ENCODE measurements around the gene CUEDC1.

CUEDC1 gene

DNA sequence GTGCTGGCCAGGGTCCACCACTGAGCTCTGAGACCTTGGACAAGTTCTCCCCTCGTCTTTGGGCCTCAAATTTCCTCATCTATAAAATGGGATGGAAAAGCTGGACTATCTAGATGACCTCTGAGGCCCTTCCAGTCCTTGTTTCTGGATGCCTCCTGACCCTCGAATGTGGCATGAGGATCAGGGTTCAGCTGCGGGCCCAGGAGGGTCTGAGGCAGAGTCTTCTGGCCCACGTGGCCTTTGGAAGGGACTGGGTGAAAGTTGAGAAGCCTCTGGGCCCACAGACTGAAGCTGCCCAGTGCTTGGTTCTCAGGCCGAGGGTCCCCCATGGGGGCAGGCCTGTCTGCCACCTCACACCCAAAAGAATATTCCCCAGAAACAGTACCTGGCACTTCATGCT lies 88.5 kb downstream of the CUEDC1 start:
- no peaks in the 10 kb centered on the region for H3K79me1 ChIP-seq (ENCODE audit: low read depth, low read length)
- peaks cover 5 to 30% of the 10 kb centered on the region in 2 donors for H3K4me1 ChIP-seq (ENCODE audit: control insufficient read depth in 2 of 2, insufficient read depth in 1 of 2, low read depth in 1 of 2, low read length in 2 of 2)
- H3K36me3 ChIP-seq (replicated peaks in 1 of 2; ENCODE audit: control insufficient read depth in 2 of 2, insufficient read depth in 2 of 2, low read length in 2 of 2): peaks cover 6 to 94% of the 10 kb centered on the region in 2 donors
- no peak overlapping the region for H3K23ac ChIP-seq (ENCODE audit: low read depth, low read length, poor library complexity)
- no peak overlapping the region for H3K9ac ChIP-seq (ENCODE audit: low read depth, low read length, poor library complexity)
- no peak overlapping the region for H4K8ac ChIP-seq (ENCODE audit: low read depth, low read length)
- H2BK120ac ChIP-seq (ENCODE audit: low read depth, low read length): no peak overlapping the region
- no peak overlapping the region for H2AFZ ChIP-seq (ENCODE audit: low read length)
- H3K27me3 ChIP-seq (ENCODE audit: control insufficient read depth in 3 of 3, insufficient read depth in 3 of 3, low read depth in 1 of 3, low read length in 3 of 3): peaks cover 0 to 10% (median 0%) of the 10 kb centered on the region in 3 experiments
- no peak overlapping the region for H3K4me2 ChIP-seq (ENCODE audit: insufficient read depth, low read length, poor library complexity, severe bottlenecking)
- H4K91ac ChIP-seq (ENCODE audit: low read depth, low read length, poor library complexity): no peak overlapping the region
- H3K14ac ChIP-seq (ENCODE audit: low read length): no peak overlapping the region
- peak overlapping the region; percentile 68 for H2AK5ac ChIP-seq (ENCODE audit: low read depth, low read length)
- no peak overlapping the region for H3K27ac ChIP-seq (replicated peaks; ENCODE audit: low read length)
- DNase-seq (ENCODE audit: low spot score): no peak
- peak overlapping the region; percentile 5 for H3K18ac ChIP-seq (ENCODE audit: low read length)
- no peak overlapping the region for H2BK12ac ChIP-seq (ENCODE audit: low read length)
- no peak overlapping the region for H2BK5ac ChIP-seq (ENCODE audit: low read length)
- H3K9me3 ChIP-seq (replicated peaks in 1 of 2; ENCODE audit: control insufficient read depth in 2 of 2, insufficient read depth in 1 of 2, low read depth in 1 of 2, low read length in 2 of 2): peaks cover 0 to 2% of the 10 kb centered on the region in 2 donors
- H3K4me3 ChIP-seq (ENCODE audit: low read length in 2 of 2): no peak overlapping the region
- H3K4ac ChIP-seq (ENCODE audit: low read length): no peak overlapping the region
- WGBS, 2 donors (ENCODE audit: extremely low coverage in 2 of 2, insufficient read length in 2 of 2, insufficient replicate concordance in 1 of 2): no CpG with 5 or more reads among the region's 5 CpGs
- H2BK15ac ChIP-seq (ENCODE audit: low read length): peak overlapping the region; percentile 3

DNA sequence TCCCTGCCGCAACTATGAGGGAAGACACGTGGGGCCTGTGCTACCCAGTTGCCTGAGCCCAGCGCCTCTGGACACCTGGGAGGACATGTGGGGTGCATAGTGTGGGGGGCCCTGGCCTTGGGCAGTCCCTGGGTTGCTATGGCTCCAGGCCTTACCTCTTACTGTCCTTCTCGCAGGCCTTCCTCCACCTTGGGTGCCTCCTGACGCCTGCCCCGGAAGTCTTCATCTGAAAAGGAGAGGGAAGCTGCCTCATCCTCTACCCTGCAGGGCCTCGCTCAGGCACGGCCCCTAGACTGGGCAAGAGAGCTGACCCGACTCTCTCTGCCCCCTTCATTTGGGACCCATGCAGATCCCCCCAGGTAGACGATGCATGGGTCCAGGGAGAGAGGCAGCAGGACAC lies 88.9 kb downstream of the CUEDC1 start:
- Histone ChIP-seq H2AK5ac (ENCODE audit: low read depth, low read length) (peak overlapping the region; percentile 68), H2BK12ac (ENCODE audit: low read length) (peak overlapping the region; percentile 86), H3K4me1 (ENCODE audit: control insufficient read depth in 2 of 2, insufficient read depth in 1 of 2, low read depth in 1 of 2, low read length in 2 of 2) (peaks cover 5 to 30% of the 10 kb centered on the region in 2 donors), H2BK5ac (ENCODE audit: low read length) (no peak overlapping the region), H3K9me3 (replicated peaks in 1 of 2; ENCODE audit: control insufficient read depth in 2 of 2, insufficient read depth in 1 of 2, low read depth in 1 of 2, low read length in 2 of 2) (peaks cover 0 to 2% of the 10 kb centered on the region in 2 donors), H3K4me2 (ENCODE audit: insufficient read depth, low read length, poor library complexity, severe bottlenecking) (no peak overlapping the region), H3K4me3 (ENCODE audit: low read length in 2 of 2) (no peak overlapping the region), H3K27ac (replicated peaks; ENCODE audit: low read length) (no peak overlapping the region), H2BK15ac (ENCODE audit: low read length) (peak overlapping the region; percentile 3), H3K14ac (ENCODE audit: low read length) (no peak overlapping the region), H2AFZ (ENCODE audit: low read length) (no peak overlapping the region), H3K9ac (ENCODE audit: low read depth, low read length, poor library complexity) (no peak overlapping the region), H3K18ac (ENCODE audit: low read length) (no peak overlapping the region), H3K36me3 (replicated peaks in 1 of 2; ENCODE audit: control insufficient read depth in 2 of 2, insufficient read depth in 2 of 2, low read length in 2 of 2) (peaks cover 6 to 90% of the 10 kb centered on the region in 2 donors), H3K79me1 (ENCODE audit: low read depth, low read length) (no peaks in the 10 kb centered on the region), H4K8ac (ENCODE audit: low read depth, low read length) (no peak overlapping the region), H3K27me3 (ENCODE audit: control insufficient read depth in 3 of 3, insufficient read depth in 3 of 3, low read depth in 1 of 3, low read length in 3 of 3) (peaks cover 0 to 12% (median 0%) of the 10 kb centered on the region in 3 experiments), H3K23ac (ENCODE audit: low read depth, low read length, poor library complexity) (no peak overlapping the region), H4K91ac (ENCODE audit: low read depth, low read length, poor library complexity) (no peak overlapping the region), H3K4ac (ENCODE audit: low read length) (no peak overlapping the region), H2BK120ac (ENCODE audit: low read depth, low read length) (no peak overlapping the region)
- DNase-seq (ENCODE audit: low spot score): no peak
- no CpG with 5 or more reads among the region's 10 CpGs for WGBS, 2 donors (ENCODE audit: extremely low coverage in 2 of 2, insufficient read length in 2 of 2, insufficient replicate concordance in 1 of 2)

GRCh38 chr17:57864273-57864672 lies 90.9 kb downstream of the CUEDC1 start:
- Histone ChIP-seq H2BK5ac (ENCODE audit: low read length) (no peak overlapping the region), H3K79me1 (ENCODE audit: low read depth, low read length) (no peaks in the 10 kb centered on the region), H3K4me1 (ENCODE audit: control insufficient read depth in 2 of 2, insufficient read depth in 1 of 2, low read depth in 1 of 2, low read length in 2 of 2) (peaks cover 7 to 33% of the 10 kb centered on the region in 2 donors), H3K23ac (ENCODE audit: low read depth, low read length, poor library complexity) (no peak overlapping the region), H3K18ac (ENCODE audit: low read length) (no peak overlapping the region), H2BK12ac (ENCODE audit: low read length) (no peak overlapping the region), H3K9me3 (replicated peaks in 1 of 2; ENCODE audit: control insufficient read depth in 2 of 2, insufficient read depth in 1 of 2, low read depth in 1 of 2, low read length in 2 of 2) (peaks cover 0 to under 1% of the 10 kb centered on the region in 2 donors), H2BK120ac (ENCODE audit: low read depth, low read length) (no peak overlapping the region), H2AFZ (ENCODE audit: low read length) (no peak overlapping the region), H2BK15ac (ENCODE audit: low read length) (no peak overlapping the region), H3K9ac (ENCODE audit: low read depth, low read length, poor library complexity) (no peak overlapping the region), H2AK5ac (ENCODE audit: low read depth, low read length) (no peak overlapping the region), H3K4ac (ENCODE audit: low read length) (no peak overlapping the region), H3K27ac (replicated peaks; ENCODE audit: low read length) (no peak overlapping the region), H3K27me3 (ENCODE audit: control insufficient read depth in 3 of 3, insufficient read depth in 3 of 3, low read depth in 1 of 3, low read length in 3 of 3) (peaks cover 0 to 21% (median 0%) of the 10 kb centered on the region in 3 experiments), H3K36me3 (replicated peaks in 1 of 2; ENCODE audit: control insufficient read depth in 2 of 2, insufficient read depth in 2 of 2, low read length in 2 of 2) (peaks cover 4 to 80% of the 10 kb centered on the region in 2 donors), H4K91ac (ENCODE audit: low read depth, low read length, poor library complexity) (no peak overlapping the region), H3K14ac (ENCODE audit: low read length) (no peak overlapping the region), H3K4me2 (ENCODE audit: insufficient read depth, low read length, poor library complexity, severe bottlenecking) (no peak overlapping the region), H3K4me3 (ENCODE audit: low read length in 2 of 2) (no peak overlapping the region), H4K8ac (ENCODE audit: low read depth, low read length) (no peak overlapping the region)
- no peak for DNase-seq (ENCODE audit: low spot score)
- WGBS, 2 donors (ENCODE audit: extremely low coverage in 2 of 2, insufficient read length in 2 of 2, insufficient replicate concordance in 1 of 2): no CpG with 5 or more reads among the region's 8 CpGs

DNA sequence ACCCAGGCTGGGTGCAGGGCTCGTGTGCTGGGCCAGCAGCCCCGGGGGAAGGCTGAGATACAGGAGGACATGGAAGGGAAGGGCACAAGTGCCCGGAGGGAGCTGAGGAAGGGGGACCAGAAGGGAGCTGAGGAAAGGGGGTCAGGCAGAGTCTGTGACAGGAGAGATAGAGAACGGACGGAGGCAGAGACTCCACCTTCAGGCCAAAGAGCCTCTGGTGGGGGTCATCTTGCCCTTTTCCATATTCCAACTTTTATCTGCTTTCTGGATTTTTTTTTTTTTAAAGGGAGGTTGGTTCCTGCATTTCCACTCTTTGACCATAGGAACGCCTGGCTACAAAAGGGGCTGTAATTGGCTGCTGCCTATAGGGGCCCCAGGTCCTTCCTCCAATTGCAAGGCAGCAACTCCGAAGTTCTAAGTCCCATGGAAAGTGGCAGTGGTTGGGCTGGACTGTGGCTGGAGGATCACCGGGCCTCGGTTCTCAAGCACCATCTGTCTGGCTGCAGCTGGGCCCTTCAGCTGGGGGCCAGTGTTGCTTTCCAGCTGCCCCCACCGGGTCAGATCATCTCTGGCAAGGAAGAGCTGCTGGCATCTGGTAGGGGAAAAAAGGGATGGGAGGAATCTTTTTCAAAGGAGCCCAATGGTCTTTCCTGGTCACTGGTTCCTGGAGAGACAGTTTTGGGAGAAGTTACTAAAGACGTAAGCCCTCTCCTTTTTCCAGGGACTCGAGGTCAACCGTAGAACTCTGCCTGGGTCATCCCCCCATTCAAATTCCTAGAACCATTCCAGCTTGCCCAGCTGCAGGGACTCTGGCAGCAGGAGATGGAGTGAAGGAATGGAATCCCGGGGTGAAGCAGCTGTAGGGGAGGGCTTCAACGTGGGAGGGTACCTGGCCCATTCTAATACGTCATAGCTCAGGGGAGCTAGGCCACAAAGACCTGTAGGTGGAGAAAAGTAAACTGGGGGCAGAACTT lies 92.2 kb downstream of the CUEDC1 start:
- peak overlapping the region; percentile 12 for H3K23ac ChIP-seq (ENCODE audit: low read depth, low read length, poor library complexity)
- H3K4me3 ChIP-seq (ENCODE audit: low read length in 2 of 2): no peak overlapping the region
- H4K91ac ChIP-seq (ENCODE audit: low read depth, low read length, poor library complexity): peak overlapping the region; percentile 77
- H3K79me1 ChIP-seq (ENCODE audit: low read depth, low read length): no peaks in the 10 kb centered on the region
- H3K14ac ChIP-seq (ENCODE audit: low read length): no peak overlapping the region
- H3K9me3 ChIP-seq (replicated peaks in 1 of 2; ENCODE audit: control insufficient read depth in 2 of 2, insufficient read depth in 1 of 2, low read depth in 1 of 2, low read length in 2 of 2): no peaks in the 10 kb centered on the region
- H2BK5ac ChIP-seq (ENCODE audit: low read length): peak overlapping the region; percentile 3
- no peak overlapping the region for H4K8ac ChIP-seq (ENCODE audit: low read depth, low read length)
- no peak overlapping the region for H2BK120ac ChIP-seq (ENCODE audit: low read depth, low read length)
- H3K27ac ChIP-seq (replicated peaks; ENCODE audit: low read length): no peak overlapping the region
- WGBS, 2 donors (ENCODE audit: extremely low coverage in 2 of 2, insufficient read length in 2 of 2, insufficient replicate concordance in 1 of 2): no CpG with 5 or more reads among the region's 16 CpGs
- peaks cover 2 to 23% of the 10 kb centered on the region in 2 donors for H3K4me1 ChIP-seq (ENCODE audit: control insufficient read depth in 2 of 2, insufficient read depth in 1 of 2, low read depth in 1 of 2, low read length in 2 of 2)
- no peak overlapping the region for H2AFZ ChIP-seq (ENCODE audit: low read length)
- peak overlapping the region; percentile 24 for H2BK12ac ChIP-seq (ENCODE audit: low read length)
- DNase-seq (ENCODE audit: low spot score): no peak
- H3K27me3 ChIP-seq (ENCODE audit: control insufficient read depth in 3 of 3, insufficient read depth in 3 of 3, low read depth in 1 of 3, low read length in 3 of 3): peaks cover 0 to 21% (median 0%) of the 10 kb centered on the region in 3 experiments
- H3K9ac ChIP-seq (ENCODE audit: low read depth, low read length, poor library complexity): no peak overlapping the region
- no peak overlapping the region for H3K4ac ChIP-seq (ENCODE audit: low read length)
- H3K18ac ChIP-seq (ENCODE audit: low read length): peak overlapping the region; percentile 88
- no peak overlapping the region for H2BK15ac ChIP-seq (ENCODE audit: low read length)
- peak overlapping the region; percentile 78 for H2AK5ac ChIP-seq (ENCODE audit: low read depth, low read length)
- peaks cover 3 to 67% of the 10 kb centered on the region in 2 donors for H3K36me3 ChIP-seq (replicated peaks in 1 of 2; ENCODE audit: control insufficient read depth in 2 of 2, insufficient read depth in 2 of 2, low read length in 2 of 2)
- H3K4me2 ChIP-seq (ENCODE audit: insufficient read depth, low read length, poor library complexity, severe bottlenecking): no peak overlapping the region
